ENCODE results near the gene KIAA0513. TPM values are rescaled to one million over a fixed set of nuclear protein-coding genes. Genes with fewer than 3 reads are reported as not detected.

Gene KIAA0513
- total RNA-seq, 1 donor from 2014 or later: 21.7 TPM

- Histone ChIP-seq H3K4me3 (no peak overlapping the region), H3K27ac (peak overlapping the region; percentile 71), H3K27me3 (no peaks in the 10 kb centered on the region), H3K4me1 (peaks cover 68% of the 10 kb centered on the region), H3K36me3 (peaks cover 15% of the 10 kb centered on the region), H3K9me3 (no peaks in the 10 kb centered on the region)
- intact Hi-C loops (cut with DNase I): no loop called here
- no peak for DNase-seq
- ATAC-seq: no peak
- TF ChIP-seq CTCF (IDR thresholded peaks at IDR 0.05): no peak
These were observed 25.5 kb upstream of the KIAA0513 start for GRCh38 chr16:85002099-85002541.

GRCh38 chr16:85002608-85003007, 25.0 kb upstream of the KIAA0513 start:
- Histone ChIP-seq H3K36me3 (peaks cover 15% of the 10 kb centered on the region), H3K9me3 (no peaks in the 10 kb centered on the region), H3K4me3 (no peak overlapping the region), H3K27me3 (no peaks in the 10 kb centered on the region), H3K27ac (peak overlapping the region; percentile 71), H3K4me1 (peaks cover 73% of the 10 kb centered on the region)
- DNase-seq (peak; percentile 78), ATAC-seq (peak; percentile 69)
- intact Hi-C loops (cut with DNase I): no loop called here
- no peak for TF ChIP-seq CTCF (IDR thresholded peaks at IDR 0.05)

DNA sequence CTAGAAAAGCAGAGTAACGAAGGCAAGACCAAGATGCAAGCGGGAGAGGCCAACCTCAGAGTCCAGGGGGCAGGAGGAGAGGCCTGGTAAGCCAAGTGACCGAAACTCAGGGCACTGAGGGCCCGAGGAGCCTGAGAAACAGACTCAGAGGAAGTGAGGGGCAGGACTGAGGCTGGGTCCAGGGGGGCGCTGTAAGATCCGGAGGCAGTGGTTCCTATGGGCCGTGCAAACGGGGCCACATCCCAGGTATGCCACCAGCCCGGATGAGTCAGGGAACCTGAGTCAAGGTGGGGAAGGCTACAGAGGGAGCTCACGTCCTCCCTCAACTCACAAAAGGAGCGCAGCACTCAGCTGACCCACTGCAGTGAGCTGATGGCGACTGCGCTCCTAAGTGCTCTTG, 24.5 kb upstream of the KIAA0513 start:
- DNase-seq (no peak), ATAC-seq (no peak)
- peaks cover 15% of the 10 kb centered on the region for H3K36me3 ChIP-seq
- no peak for TF ChIP-seq CTCF (IDR thresholded peaks at IDR 0.05)
- H3K9me3 ChIP-seq: no peaks in the 10 kb centered on the region
- H3K4me3 ChIP-seq: peak overlapping the region; percentile 11
- peaks cover 77% of the 10 kb centered on the region for H3K4me1 ChIP-seq
- peak overlapping the region; percentile 71 for H3K27ac ChIP-seq
- intact Hi-C loops (cut with DNase I): no loop called here
- H3K27me3 ChIP-seq: no peaks in the 10 kb centered on the region

DNA sequence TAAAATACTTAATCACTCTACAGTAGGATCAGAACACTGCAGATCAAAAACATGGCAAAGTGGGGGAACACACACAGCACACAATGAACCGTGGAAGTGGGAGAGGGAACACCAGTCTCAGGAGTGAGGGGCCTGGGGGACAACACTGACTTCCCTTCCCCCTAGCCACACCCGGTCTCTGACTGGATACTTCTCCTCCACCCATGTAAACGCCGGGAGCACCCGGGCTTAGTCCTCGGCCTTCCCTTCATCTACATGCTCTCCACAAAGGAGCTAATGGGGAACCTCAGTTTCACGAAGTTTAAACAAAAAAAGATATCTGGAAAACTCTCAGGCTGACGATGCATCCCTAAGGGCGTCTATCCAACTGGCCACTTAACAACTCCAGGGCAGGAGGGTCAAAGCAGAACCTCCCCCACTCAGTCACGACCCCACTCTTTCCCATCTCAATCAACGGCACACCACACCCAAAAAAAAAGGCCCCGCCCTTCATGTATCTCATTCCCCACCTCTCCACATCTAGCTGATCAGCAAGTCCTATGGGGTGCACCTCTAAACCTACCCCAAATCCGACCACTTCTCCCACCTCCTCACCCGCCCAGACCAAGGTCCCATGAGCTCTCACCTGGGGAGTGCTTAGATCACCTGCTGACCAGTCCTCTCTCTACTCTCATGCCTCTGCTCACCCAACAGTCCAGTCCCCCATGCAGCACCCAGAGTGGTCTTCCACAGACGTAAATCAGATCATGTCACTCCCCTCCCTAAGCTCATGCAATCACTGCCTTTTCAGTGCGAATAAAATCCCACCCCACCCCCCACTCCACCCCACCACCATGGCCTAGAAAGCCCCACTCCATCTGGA, 23.6 kb upstream of the KIAA0513 start:
- peak overlapping the region; percentile 11 for H3K4me3 ChIP-seq
- DNase-seq (no peak), ATAC-seq (peak; percentile 25)
- no peak for TF ChIP-seq CTCF (IDR thresholded peaks at IDR 0.05)
- peaks cover 86% of the 10 kb centered on the region for H3K4me1 ChIP-seq
- H3K27me3 ChIP-seq: no peaks in the 10 kb centered on the region
- intact Hi-C loops (cut with DNase I): no loop called here
- H3K9me3 ChIP-seq: no peaks in the 10 kb centered on the region
- H3K36me3 ChIP-seq: peaks cover 15% of the 10 kb centered on the region
- peak overlapping the region; percentile 71 for H3K27ac ChIP-seq

GRCh38 chr16:85004587-85005205, 22.9 kb upstream of the KIAA0513 start:
- no peak for TF ChIP-seq CTCF (IDR thresholded peaks at IDR 0.05)
- Histone ChIP-seq H3K9me3 (no peaks in the 10 kb centered on the region), H3K4me3 (no peak overlapping the region), H3K27ac (peak overlapping the region; percentile 71), H3K27me3 (no peaks in the 10 kb centered on the region), H3K4me1 (peaks cover 85% of the 10 kb centered on the region), H3K36me3 (peaks cover 10% of the 10 kb centered on the region)
- DNase-seq (peak; percentile 70), ATAC-seq (peak; percentile 84)
- intact Hi-C loops (cut with DNase I): no loop called here

Data from upper lobe of right lung (tissue), 1 donor.